GM21717 (cell line): ENCODE measurements around the gene MYH9.

Source experiments
- ATAC-seq: cut with Tn5 transposase; IDR thresholded peaks from one replicate; pipeline ENCODE4 v1.9.1; 2021; ENCODE audit warnings: mild to moderate bottlenecking, moderate library complexity; ENCODE audit not compliant: unreplicated experiment

The MYH9 gene

GRCh38 chr22:36386900-36387708 is 663 bp downstream of the MYH9 start:
- peak; percentile 21 for ATAC-seq

- peak; percentile 33 for ATAC-seq
Observed at GRCh38 chr22:36386351-36386899, 1.3 kb downstream of the MYH9 start.

DNA sequence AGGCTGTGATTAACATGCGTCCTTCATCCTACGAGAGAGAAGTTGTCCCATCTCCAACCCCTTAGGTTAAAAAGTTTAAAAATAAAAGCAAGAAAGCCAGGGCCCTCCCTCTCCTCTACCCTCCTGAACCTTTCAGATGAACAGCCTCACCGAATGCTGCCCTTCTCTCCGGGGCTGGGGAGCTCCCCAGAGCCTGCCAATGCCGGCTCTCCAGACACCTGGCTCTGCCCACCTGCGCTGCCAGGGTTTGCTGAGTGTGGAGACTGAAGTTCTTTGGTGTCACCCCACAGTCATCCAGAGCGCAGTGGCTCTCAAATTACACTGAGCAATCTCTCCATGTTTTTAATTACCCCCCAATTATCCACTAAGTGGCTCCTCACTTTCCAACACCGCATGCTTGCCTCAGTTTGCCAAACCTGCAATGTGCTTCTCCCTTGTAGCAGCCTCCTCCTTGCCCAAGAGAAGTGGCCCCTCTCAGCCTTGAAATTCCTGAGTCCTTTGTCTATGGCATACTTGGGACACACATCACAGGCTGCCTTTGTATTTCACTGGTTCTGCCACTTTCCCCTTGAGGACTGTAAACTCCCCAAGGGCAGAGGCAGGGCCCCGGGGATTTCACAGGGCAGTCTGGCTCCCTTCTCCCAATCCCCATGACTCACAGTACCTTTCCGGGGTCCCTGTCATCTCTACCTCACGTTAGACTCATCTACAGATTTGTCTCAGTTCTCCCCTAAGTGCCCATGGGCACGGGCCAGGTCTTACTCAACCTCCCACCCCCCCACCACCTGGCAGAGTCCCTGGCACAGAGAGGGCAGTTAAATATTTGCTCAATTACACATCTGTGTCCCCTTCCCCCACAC is 2.0 kb downstream of the MYH9 start:
- ATAC-seq, result no peak

GRCh38 chr22:36384766-36385481 is 2.8 kb downstream of the MYH9 start:
- ATAC-seq, result no peak

DNA sequence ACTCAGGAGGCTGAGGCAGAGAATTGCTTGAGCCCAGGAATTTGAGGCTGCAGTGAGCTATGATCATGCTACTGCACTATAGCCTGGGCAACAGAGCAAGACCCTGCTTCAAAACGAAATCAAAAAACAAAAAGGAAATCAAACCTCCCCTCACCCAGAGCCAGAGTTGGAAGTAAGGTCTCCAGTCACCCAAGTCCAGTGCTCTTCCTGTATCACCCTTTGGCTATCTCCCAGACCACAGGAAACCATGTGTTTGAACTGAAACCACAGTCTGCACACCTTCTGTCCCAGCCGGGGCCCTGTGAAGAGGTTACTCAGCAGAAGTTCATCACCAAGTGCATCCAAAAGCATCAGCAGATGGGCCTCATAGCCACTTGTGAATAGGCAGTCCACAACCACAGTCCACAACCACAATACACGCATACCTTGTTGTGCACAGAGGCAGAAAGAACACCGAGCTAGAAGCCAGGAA is 4.6 kb downstream of the MYH9 start:
- ATAC-seq, result no peak

DNA sequence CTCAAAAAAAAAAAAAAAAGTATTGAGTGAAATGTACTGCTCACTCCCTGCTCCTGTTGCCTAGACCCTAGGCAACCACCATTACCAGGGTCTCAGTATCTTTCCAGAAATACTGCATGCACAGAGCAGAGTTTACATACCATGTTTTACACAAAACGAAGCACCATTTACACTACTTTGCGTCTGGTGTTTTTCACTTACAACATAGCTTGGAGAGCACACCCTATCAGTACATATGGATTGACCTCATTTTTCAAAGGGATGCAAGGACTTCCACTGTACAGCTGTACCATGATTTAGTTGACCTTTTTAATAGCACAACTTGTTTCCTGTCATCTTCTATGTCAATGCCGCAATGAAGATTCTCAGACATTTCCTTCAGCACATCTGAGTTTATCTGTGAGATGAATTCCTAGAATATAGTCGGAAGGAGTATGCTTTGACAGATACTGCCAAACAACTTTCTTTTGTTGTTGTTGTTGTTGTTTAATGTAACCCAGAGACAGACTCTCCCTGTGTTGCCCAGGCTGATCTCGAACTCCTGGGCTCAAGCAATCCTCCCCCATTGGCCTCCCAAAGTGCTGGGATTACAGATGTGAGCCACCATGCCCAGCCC is 6.1 kb downstream of the MYH9 start:
- no peak for ATAC-seq

DNA sequence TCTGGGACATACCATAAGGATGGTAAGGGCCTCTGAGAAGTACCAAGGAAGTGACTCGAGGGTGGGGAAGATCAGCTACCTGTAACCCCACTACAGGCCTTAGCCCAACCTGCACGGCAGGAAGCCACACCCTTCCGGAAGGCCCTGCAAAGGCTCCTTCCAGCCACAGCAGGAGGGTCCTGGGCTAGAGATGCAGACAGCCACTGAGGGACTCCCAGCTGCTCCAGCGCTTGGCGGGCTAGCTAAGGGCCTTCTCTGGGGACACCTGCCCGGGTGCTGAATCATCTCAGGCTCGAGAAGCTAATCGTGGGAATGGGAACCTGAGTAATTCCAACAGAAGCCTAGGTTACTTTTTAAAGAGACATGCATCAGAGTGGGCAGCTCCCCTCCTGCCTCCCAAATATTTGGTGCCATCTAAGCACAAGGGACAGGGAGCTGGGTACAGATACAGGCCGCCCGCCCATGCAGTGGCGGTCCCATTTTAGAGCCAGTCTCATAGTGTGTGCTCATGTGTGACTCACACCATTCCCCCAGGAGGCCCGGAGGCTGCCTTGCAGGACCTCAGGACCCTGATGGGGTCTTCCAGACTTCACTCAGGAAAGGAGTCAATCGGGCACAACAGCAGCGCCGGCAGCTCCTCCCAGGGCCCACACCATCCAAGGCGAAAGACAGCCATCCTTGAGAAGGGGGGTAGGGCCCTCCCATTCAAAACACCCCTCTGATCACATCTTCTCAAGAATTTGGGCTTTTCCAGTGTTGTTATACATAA is 8.0 kb downstream of the MYH9 start:
- no peak for ATAC-seq

- ATAC-seq, result no peak
Observed at GRCh38 chr22:36378869-36379217, 8.9 kb downstream of the MYH9 start.

- ATAC-seq, result no peak
Observed at GRCh38 chr22:36378080-36378868, 9.5 kb downstream of the MYH9 start.

DNA sequence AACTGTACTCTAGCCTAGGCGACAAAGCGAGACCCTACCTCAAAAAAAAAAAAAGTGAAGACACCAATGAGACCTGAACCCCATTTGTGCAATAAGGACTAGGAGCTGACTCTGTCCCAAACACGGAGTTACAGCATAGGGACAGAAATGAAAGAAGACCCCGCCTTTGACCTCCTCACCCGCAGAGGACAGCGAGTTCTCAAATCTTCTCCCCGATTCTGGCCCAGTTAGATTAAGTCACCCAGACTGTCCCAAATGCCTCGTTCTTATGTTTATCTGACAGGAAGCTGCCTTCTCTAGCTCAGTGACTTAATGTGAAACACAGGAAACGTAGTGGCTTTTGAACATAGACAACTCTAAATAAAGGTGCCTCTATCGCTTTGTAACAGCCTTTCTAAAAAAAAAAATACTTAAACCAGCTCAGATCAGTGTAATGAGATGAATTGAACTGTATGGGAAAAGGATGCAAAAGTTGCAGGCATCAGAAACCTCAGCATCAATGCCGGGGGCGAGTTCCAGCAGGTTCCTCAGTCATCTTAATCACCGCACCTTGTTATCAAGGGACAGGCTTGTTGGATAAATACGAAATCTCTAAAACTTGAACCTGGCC is 10.6 kb downstream of the MYH9 start:
- ATAC-seq, result no peak

- ATAC-seq, result no peak
Observed at GRCh38 chr22:36376265-36376664, 11.5 kb downstream of the MYH9 start.

DNA sequence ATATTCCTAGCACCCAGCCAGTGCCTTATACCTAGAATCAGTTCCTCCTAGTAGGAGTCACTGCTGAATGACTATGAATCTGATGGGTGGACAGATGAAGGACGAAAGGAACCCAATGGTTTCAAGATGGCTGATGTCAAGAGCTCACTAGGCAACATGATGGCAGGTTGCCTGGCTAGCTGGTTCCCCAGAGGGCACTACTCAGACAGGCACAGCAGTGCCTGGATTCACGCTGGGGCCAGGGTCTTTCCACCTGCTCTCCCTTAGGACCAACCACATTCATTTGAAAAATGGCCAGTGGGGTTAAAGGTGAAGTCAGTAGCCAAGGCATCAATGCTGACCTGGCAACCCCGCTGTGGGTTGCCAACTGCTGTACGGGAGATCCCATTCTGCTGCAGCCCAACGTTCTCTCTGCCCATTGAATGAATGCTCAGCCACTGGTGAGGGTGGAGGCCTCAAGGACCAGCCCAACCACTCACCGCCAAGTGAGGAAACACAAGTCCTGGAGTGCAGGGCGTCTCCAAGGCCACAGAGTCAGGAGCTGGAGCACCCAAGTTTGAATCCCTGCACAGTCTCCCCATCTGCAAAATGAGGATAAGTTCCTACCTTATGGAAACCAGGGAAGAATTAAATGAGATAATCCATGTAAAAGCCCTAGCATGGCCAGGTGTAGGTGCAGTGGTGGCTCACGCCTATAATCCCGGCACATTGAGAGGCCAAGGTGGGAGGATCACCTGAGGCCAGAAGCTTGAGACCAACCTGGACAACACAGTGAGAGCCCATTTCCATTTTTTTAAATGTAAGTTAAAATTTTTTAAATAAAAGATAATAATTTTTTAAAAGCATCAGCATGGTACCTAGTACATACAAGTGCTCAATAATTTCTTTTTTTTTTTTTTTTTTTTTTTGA is 12.4 kb downstream of the MYH9 start:
- ATAC-seq, result no peak

DNA sequence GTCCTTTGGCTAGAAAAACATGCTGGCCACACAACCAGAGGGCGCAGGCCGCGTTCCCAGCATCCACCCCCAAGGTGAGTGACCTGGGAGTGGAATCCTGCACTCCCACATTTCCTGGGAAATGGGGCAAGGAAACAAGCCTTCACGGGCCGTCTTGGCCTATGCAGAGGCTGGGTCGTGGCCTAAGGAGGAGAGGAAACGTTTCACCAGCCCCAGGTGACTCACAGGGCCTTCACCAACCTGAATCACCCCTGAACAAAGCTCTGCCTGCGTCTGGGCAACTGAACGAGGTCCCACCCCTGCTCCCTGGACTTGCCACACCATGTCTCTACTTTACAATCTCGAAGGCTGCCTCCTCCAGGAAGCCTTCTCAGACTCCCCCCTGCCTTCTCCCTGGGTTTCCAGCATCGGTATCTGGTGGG is 13.2 kb downstream of the MYH9 start:
- no peak for ATAC-seq

DNA sequence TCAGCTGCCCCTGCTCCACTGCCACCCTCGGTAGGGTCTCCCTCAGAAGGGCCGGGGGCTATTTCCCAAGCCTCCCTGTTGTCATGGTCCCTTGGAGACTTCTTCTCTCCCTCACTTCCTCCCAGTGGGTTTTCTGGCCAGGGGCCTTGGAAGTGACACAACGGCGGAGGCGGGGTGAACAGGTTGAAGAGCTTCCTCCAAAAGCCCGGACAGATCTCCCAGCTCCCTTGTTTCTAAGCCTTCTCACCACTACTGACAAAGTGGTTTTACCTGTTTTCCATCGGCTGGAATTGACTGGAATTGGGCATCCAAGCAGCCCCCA is 14.5 kb downstream of the MYH9 start:
- ATAC-seq, result no peak

- no peak for ATAC-seq
Observed at GRCh38 chr22:36371920-36372319, 15.8 kb downstream of the MYH9 start.

DNA sequence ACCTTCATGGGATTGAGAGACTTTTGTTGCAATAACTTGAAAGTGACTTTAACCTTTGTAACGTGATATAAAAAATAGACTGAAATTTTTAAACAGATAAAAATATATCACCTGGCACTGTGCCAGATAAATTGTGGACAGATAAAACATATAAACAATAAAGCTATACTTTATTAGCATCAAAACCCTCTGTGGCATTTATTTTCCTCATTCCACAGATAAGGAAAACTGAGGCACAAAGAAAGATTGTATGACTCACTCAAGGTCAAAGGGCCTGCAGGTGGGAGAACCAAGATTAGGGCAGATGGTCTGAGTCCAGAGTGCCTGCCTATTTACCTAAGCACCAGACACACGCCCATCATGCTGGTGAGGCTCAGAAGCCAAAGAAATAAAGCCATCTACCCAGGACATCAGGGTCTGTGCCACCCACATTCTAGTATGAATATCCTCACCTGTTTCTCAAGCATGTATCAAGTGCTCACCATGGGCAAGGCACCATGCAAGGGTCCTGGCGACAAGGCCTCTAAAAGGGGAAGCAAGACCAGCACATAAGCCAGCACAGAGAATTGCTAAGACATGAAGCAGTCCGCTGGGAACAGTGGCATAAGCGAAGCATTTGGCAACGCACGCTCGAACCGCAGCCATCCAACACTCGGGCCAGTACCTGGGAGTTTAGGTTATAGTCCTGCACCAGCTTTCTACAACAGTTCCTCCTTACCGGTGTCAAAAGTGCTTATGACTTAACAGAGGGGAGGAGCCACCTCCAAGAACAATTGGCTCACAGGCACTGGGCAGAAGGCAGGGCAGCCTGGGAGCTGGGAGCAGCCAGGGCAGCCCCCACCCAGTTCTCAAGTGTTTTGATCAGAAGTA is 17.6 kb downstream of the MYH9 start:
- no peak for ATAC-seq
